ENCODE results near the gene PLCH1. TPM values are rescaled to one million over a fixed set of nuclear protein-coding genes. Genes with fewer than 3 reads are reported as not detected.

Gene PLCH1
- total and polyA plus RNA-seq, 7 donors = 0.03 to 1.1 (median 0.06) TPM; not detected in 2

GRCh38 chr3:155517903-155518302, 227.0 kb downstream of the PLCH1 start:
- no peak overlapping the region for H3K27ac ChIP-seq
- no peaks in the 10 kb centered on the region for H3K4me1 ChIP-seq
- TF ChIP-seq CTCF (IDR thresholded peaks at IDR 0.05) = no peak
- H3K4me3 ChIP-seq = no peak overlapping the region
- no peaks in the 10 kb centered on the region for H3K9me3 ChIP-seq
- intact Hi-C loops (cut with DNase I) = no loop called here
- H3K27me3 ChIP-seq (ENCODE audit: insufficient read depth in 3 of 3, low read length in 2 of 3) = no peaks in the 10 kb centered on the region
- 74 to 81% (median 78%) methylated on average over 1 of the region's 1 CpG for WGBS, 3 donors
- H3K36me3 ChIP-seq (ENCODE audit: insufficient read depth in 1 of 2, low read depth in 1 of 2) = no peaks in the 10 kb centered on the region
- DNase-seq (no peak), ATAC-seq (no peak)

GRCh38 chr3:155516439-155516838, 228.4 kb downstream of the PLCH1 start:
- Histone ChIP-seq H3K9me3 (no peaks in the 10 kb centered on the region), H3K36me3 (ENCODE audit: insufficient read depth in 1 of 2, low read depth in 1 of 2) (no peaks in the 10 kb centered on the region), H3K4me1 (no peaks in the 10 kb centered on the region), H3K27ac (no peak overlapping the region), H3K27me3 (ENCODE audit: insufficient read depth in 3 of 3, low read length in 2 of 3) (peaks cover 0 to 1% (median 0%) of the 10 kb centered on the region in 3 donors), H3K4me3 (no peak overlapping the region)
- intact Hi-C loops (cut with DNase I) = no loop called here
- no peak for TF ChIP-seq CTCF (IDR thresholded peaks at IDR 0.05)
- ATAC-seq = no peak
- DNase-seq = no peak
- 84 to 85% (median 84%) methylated on average over 2 of the region's 2 CpGs for WGBS, 3 donors

GRCh38 chr3:155512867-155513261, 232.0 kb downstream of the PLCH1 start:
- TF ChIP-seq CTCF (IDR thresholded peaks at IDR 0.05) = no peak
- no peak overlapping the region for H3K4me3 ChIP-seq
- H3K27me3 ChIP-seq (ENCODE audit: insufficient read depth in 3 of 3, low read length in 2 of 3) = peaks cover 0 to 1% (median 0%) of the 10 kb centered on the region in 3 donors
- no peak for DNase-seq
- 67 to 76% (median 68%) methylated on average over 5 of the region's 5 CpGs for WGBS, 3 donors
- H3K36me3 ChIP-seq (ENCODE audit: insufficient read depth in 1 of 2, low read depth in 1 of 2) = no peaks in the 10 kb centered on the region
- ATAC-seq = no peak
- no peaks in the 10 kb centered on the region for H3K9me3 ChIP-seq
- H3K27ac ChIP-seq = no peak overlapping the region
- H3K4me1 ChIP-seq = no peaks in the 10 kb centered on the region
- intact Hi-C loops (cut with DNase I) = no loop called here

GRCh38 chr3:155512175-155512866, 232.6 kb downstream of the PLCH1 start:
- H3K4me1 ChIP-seq = no peaks in the 10 kb centered on the region
- TF ChIP-seq CTCF (IDR thresholded peaks at IDR 0.05) = no peak
- no peaks in the 10 kb centered on the region for H3K36me3 ChIP-seq (ENCODE audit: insufficient read depth in 1 of 2, low read depth in 1 of 2)
- DNase-seq (no peak), ATAC-seq (no peak)
- intact Hi-C loops (cut with DNase I) = no loop called here
- H3K27me3 ChIP-seq (ENCODE audit: insufficient read depth in 3 of 3, low read length in 2 of 3) = peaks cover 0 to 1% (median 0%) of the 10 kb centered on the region in 3 donors
- WGBS, 3 donors = 84 to 87% (median 85%) methylated on average over 8 of the region's 8 CpGs
- H3K27ac ChIP-seq = no peak overlapping the region
- no peak overlapping the region for H3K4me3 ChIP-seq
- no peaks in the 10 kb centered on the region for H3K9me3 ChIP-seq

GRCh38 chr3:155504682-155505081, 240.2 kb downstream of the PLCH1 start:
- no peak for ATAC-seq

More at GRCh38 chr3:155504682-155505081, 240.2 kb downstream of the PLCH1 start:
- 59 to 72% (median 64%) methylated on average over 1 of the region's 1 CpG for WGBS, 3 donors
- DNase-seq = no peak
- intact Hi-C loops (cut with DNase I) = no loop called here
- Histone ChIP-seq H3K4me3 (no peak overlapping the region), H3K9me3 (no peaks in the 10 kb centered on the region), H3K27ac (no peak overlapping the region), H3K36me3 (ENCODE audit: insufficient read depth in 1 of 2, low read depth in 1 of 2) (no peaks in the 10 kb centered on the region), H3K4me1 (no peaks in the 10 kb centered on the region), H3K27me3 (ENCODE audit: insufficient read depth in 3 of 3, low read length in 2 of 3) (peaks cover 0 to 2% (median 0%) of the 10 kb centered on the region in 3 donors)
- no peak for TF ChIP-seq CTCF (IDR thresholded peaks at IDR 0.05)
